Body of pancreas (tissue), 4 donors: ENCODE results near the gene ZNF511. TPM values are rescaled to one million over a fixed set of nuclear protein-coding genes. Genes with fewer than 3 reads are reported as not detected.

Experiments used
- ATAC-seq: fragments of 150-250 bp; one replicate; pipeline ENCODE4 v1.9.1; 2016
- DNase-seq, 4 donors: peaks; one replicate each; pipeline ENCODE4 v3.0.0-alpha.2; 2019
- H3K27ac ChIP-seq, 4 donors: fragments of 200-600 bp; sonication (generic); 1 replicate in 3 of 4; 2 replicates in 1 of 4; pipeline versions ENCODE4 v1.5.1 to v1.6.1; 2016 to 2019; ENCODE audit warnings: mild to moderate bottlenecking in 1 of 4, mixed read lengths in 1 of 4, moderate library complexity in 1 of 4
- H3K27me3 ChIP-seq, 2 donors: fragments of 200-600 bp; sonication (generic); one replicate each; pipeline ENCODE4 v1.6.0; 2016; ENCODE audit warnings: mild to moderate bottlenecking in 1 of 2
- H3K36me3 ChIP-seq, 2 donors: fragments of 200-600 bp; sonication (generic); replicated peaks in 1 of 2; 2 replicates each; pipeline ENCODE4 v1.5.1; 2016; ENCODE audit warnings: low read depth in 2 of 2; ENCODE audit not compliant: insufficient read depth in 1 of 2
- H3K4me1 ChIP-seq: fragments of 200-600 bp; sonication (generic); one replicate; pipeline ENCODE4 v1.6.0; 2016
- H3K4me3 ChIP-seq, 2 donors: fragments of 200-600 bp; sonication (generic); 1 replicate in 1 of 2; 2 replicates in 1 of 2; pipeline ENCODE4 v1.5.1; 2016 to 2019
- H3K9me3 ChIP-seq, 3 donors: fragments of 200-600 bp; sonication (generic); 1 replicate in 2 of 3; 2 replicates in 1 of 3; pipeline ENCODE4 v1.5.1; 2016
- CTCF ChIP-seq, 7 experiments: fragments of 450-650 bp in 4 of 7; fragments of 200-600 bp in 3 of 7; sonication (generic) in 3 of 7; IDR thresholded peaks; one replicate each; pipeline ENCODE4 v1.5.1; 2016 to 2019; ENCODE audit warnings: antibody characterized with exemption in 7 of 7
- POLR2A ChIP-seq, 3 donors: fragments of 450-650 bp; IDR thresholded peaks; one replicate each; pipeline ENCODE4 v1.6.1; 2016; ENCODE audit warnings: antibody characterized with exemption in 3 of 3, mild to moderate bottlenecking in 2 of 3
- WGBS, 2 donors: methylation state at CpG; one replicate each; pipeline ENCODE4 v1.1.5; 2017; 5-methylcytosine and 5-hydroxymethylcytosine counted together
- intact Hi-C: fragments of 100-400 bp; cut with DNase I; formaldehyde crosslinking; loops from one replicate; pipeline ENCODE4 v1.15.1; 2023
- total RNA-seq, 2 donors: library from RNA; depleted of rRNA; stranded (reverse); fragments of >200 nt; gene quantifications; one replicate each; pipeline ENCODE4 v1.1.0, GENCODE V29; 2016

ZNF511 gene
- total RNA-seq, 2 donors from 2014 or later: 15.0 to 22.7 TPM

- no peak overlapping the region for H3K27ac ChIP-seq
- intact Hi-C loops: no loop called here
Measured at GRCh38 chr10:133356549-133357284, 48.0 kb downstream of the ZNF511 start.

GRCh38 chr10:133357285-133358161, 48.8 kb downstream of the ZNF511 start, which contains the start of gene FUOM:
Gene FUOM, minus strand, starts transcription at chr10:133358019. Its CDS starts 12 bp downstream, at chr10:133358007.
- TF ChIP-seq CTCF (IDR thresholded peaks at IDR 0.05): no peak
- peak in 1 of 3 donors; percentile 40 for TF ChIP-seq POLR2A (IDR thresholded peaks at IDR 0.05)
- no peaks in the 10 kb centered on the region for H3K9me3 ChIP-seq
- peak within 1 kb of the TSS in 1 of 2 donors; percentile 45 for H3K4me3 ChIP-seq
- WGBS, 2 donors: 4 to 7% methylated on average over 6 to 73 of the region's 83 CpGs
- ATAC-seq (peak; percentile 49), DNase-seq (peak; percentile 41 to 59 (median 44))
- peaks cover 47% of the 10 kb centered on the region for H3K4me1 ChIP-seq
- peaks cover 0 to 1% of the 10 kb centered on the region in 2 donors for H3K36me3 ChIP-seq
- no peaks in the 10 kb centered on the region for H3K27me3 ChIP-seq
- H3K27ac ChIP-seq: peak within 1 kb of the TSS in 3 of 4 donors; percentile 64 to 73 (median 66)
- intact Hi-C loops: no loop called here

More at GRCh38 chr10:133356549-133357284, 48.0 kb downstream of the ZNF511 start:
- H3K27me3 ChIP-seq: no peaks in the 10 kb centered on the region
- WGBS, 2 donors: 64 to 69% methylated on average over 15 to 25 of the region's 27 CpGs
- H3K4me3 ChIP-seq: no peak overlapping the region
- H3K4me1 ChIP-seq: peaks cover 47% of the 10 kb centered on the region
- no peaks in the 10 kb centered on the region for H3K9me3 ChIP-seq
- ATAC-seq: no peak
- H3K36me3 ChIP-seq: no peaks in the 10 kb centered on the region
- TF ChIP-seq CTCF (IDR thresholded peaks at IDR 0.05): no peak
- TF ChIP-seq POLR2A (IDR thresholded peaks at IDR 0.05): no peak
- no peak for DNase-seq

GRCh38 chr10:133358162-133358924, 49.6 kb downstream of the ZNF511 start:
- no peak for TF ChIP-seq CTCF (IDR thresholded peaks at IDR 0.05)
- WGBS, 2 donors: 72 to 96% methylated on average over 7 to 19 of the region's 41 CpGs
- H3K9me3 ChIP-seq: no peaks in the 10 kb centered on the region
- DNase-seq (peak; percentile 41 to 70 (median 46)), ATAC-seq (no peak)
- H3K36me3 ChIP-seq: peaks cover 0 to 2% of the 10 kb centered on the region in 2 donors
- no peaks in the 10 kb centered on the region for H3K27me3 ChIP-seq
- peak overlapping the region in 3 of 4 donors; percentile 64 to 73 (median 66) for H3K27ac ChIP-seq
- H3K4me1 ChIP-seq: peaks cover 47% of the 10 kb centered on the region
- intact Hi-C loops: no loop called here
- H3K4me3 ChIP-seq: no peak overlapping the region

- Histone ChIP-seq H3K27ac (peak overlapping the region in 3 of 4 donors; percentile 64 to 73 (median 66)), H3K4me1 (peaks cover 47% of the 10 kb centered on the region), H3K27me3 (no peaks in the 10 kb centered on the region), H3K36me3 (peaks cover 0 to 2% of the 10 kb centered on the region in 2 donors), H3K9me3 (no peaks in the 10 kb centered on the region), H3K4me3 (no peak overlapping the region)
- DNase-seq: no peak
- TF ChIP-seq CTCF (IDR thresholded peaks at IDR 0.05) (no peak), POLR2A (IDR thresholded peaks at IDR 0.05) (no peak)
- no peak for ATAC-seq
- WGBS, 2 donors: 74 to 82% methylated on average over 5 to 11 of the region's 11 CpGs
- intact Hi-C loops: no loop called here
Measured at GRCh38 chr10:133358925-133359310, 50.2 kb downstream of the ZNF511 start.
